Neural crest cell (in vitro differentiated cells): ENCODE results near the gene C2orf15. TPM values are rescaled to one million over a fixed set of nuclear protein-coding genes. Genes with fewer than 3 reads are reported as not detected.

Experiments used
- DNase-seq: peaks from one replicate; pipeline ENCODE4 v3.0.0; 2021; ENCODE audit warnings: low read depth, mixed read lengths, low spot score
- H3K27ac Mint-ChIP-seq: one replicate; pipeline ENCODE4 v1.8.0; 2021; ENCODE audit warnings: mild to moderate bottlenecking, mixed read lengths; ENCODE audit not compliant: unreplicated experiment
- H3K27me3 Mint-ChIP-seq: 2 replicates; pipeline ENCODE4 v1.8.0; 2021; ENCODE audit warnings: low read depth, mild to moderate bottlenecking, mixed read lengths
- H3K36me3 Mint-ChIP-seq: 2 replicates; pipeline ENCODE4 v1.8.0; 2021; ENCODE audit warnings: low read depth, mild to moderate bottlenecking, mixed read lengths
- H3K4me1 Mint-ChIP-seq: 2 replicates; pipeline ENCODE4 v1.8.0; 2021; ENCODE audit warnings: mixed read lengths
- H3K4me3 Mint-ChIP-seq: one replicate; pipeline ENCODE4 v1.8.0; 2021; ENCODE audit warnings: mild to moderate bottlenecking, mixed read lengths
- H3K9me3 Mint-ChIP-seq: 2 replicates; pipeline ENCODE4 v1.8.0; 2021; ENCODE audit warnings: mixed read lengths
- CTCF ChIP-seq: fragments of 200-600 bp; sonication (generic); conservative IDR thresholded peaks from 2 replicates; pipeline ENCODE4 v1.5.0; 2021; ENCODE audit warnings: antibody characterized with exemption, mild to moderate bottlenecking
- total RNA-seq: library from RNA; stranded (reverse); gene quantifications from 2 replicates; pipeline ENCODE4 v1.2.1, GENCODE V29; 2021

Gene C2orf15
- total RNA-seq, 1 donor from 2014 or later: 0.37 TPM

GRCh38 chr2:99140056-99140859 is 1.2 kb upstream of the C2orf15 start:
- TF ChIP-seq CTCF: no peak
- H3K4me1 Mint-ChIP-seq: peaks cover 18% of the 10 kb centered on the region
- H3K9me3 Mint-ChIP-seq: no peaks in the 10 kb centered on the region
- H3K4me3 Mint-ChIP-seq: peak overlapping the region; percentile 97
- peaks cover 23% of the 10 kb centered on the region for H3K27me3 Mint-ChIP-seq
- peaks cover 4% of the 10 kb centered on the region for H3K36me3 Mint-ChIP-seq
- H3K27ac Mint-ChIP-seq: peak overlapping the region; percentile 96
- no peak for DNase-seq

- H3K9me3 Mint-ChIP-seq: no peaks in the 10 kb centered on the region
- peaks cover 18% of the 10 kb centered on the region for H3K4me1 Mint-ChIP-seq
- peaks cover 4% of the 10 kb centered on the region for H3K36me3 Mint-ChIP-seq
- peak overlapping the region; percentile 96 for H3K27ac Mint-ChIP-seq
- no peak for DNase-seq
- peak overlapping the region; percentile 97 for H3K4me3 Mint-ChIP-seq
- H3K27me3 Mint-ChIP-seq: peaks cover 23% of the 10 kb centered on the region
- TF ChIP-seq CTCF: no peak
Measured at GRCh38 chr2:99140860-99141109, 722 bp upstream of the C2orf15 start.

GRCh38 chr2:99150706-99151105 is 9.2 kb downstream of the C2orf15 start:
- Mint-ChIP-seq H3K4me1 (peaks cover 8% of the 10 kb centered on the region), H3K27ac (no peak overlapping the region), H3K4me3 (no peak overlapping the region), H3K36me3 (no peaks in the 10 kb centered on the region), H3K27me3 (no peaks in the 10 kb centered on the region), H3K9me3 (no peaks in the 10 kb centered on the region)
- no peak for DNase-seq
- no peak for TF ChIP-seq CTCF

- DNase-seq: no peak
- Mint-ChIP-seq H3K27ac (no peak overlapping the region), H3K4me1 (peaks cover 14% of the 10 kb centered on the region), H3K36me3 (peaks cover 2% of the 10 kb centered on the region), H3K9me3 (no peaks in the 10 kb centered on the region), H3K4me3 (no peak overlapping the region), H3K27me3 (no peaks in the 10 kb centered on the region)
- no peak for TF ChIP-seq CTCF
Measured at GRCh38 chr2:99152199-99152895, 10.8 kb downstream of the C2orf15 start.

GRCh38 chr2:99153921-99154604 is 12.6 kb downstream of the C2orf15 start:
- no peaks in the 10 kb centered on the region for H3K9me3 Mint-ChIP-seq
- DNase-seq: no peak
- H3K36me3 Mint-ChIP-seq: peaks cover 3% of the 10 kb centered on the region
- no peaks in the 10 kb centered on the region for H3K27me3 Mint-ChIP-seq
- peak overlapping the region; percentile 94 for H3K27ac Mint-ChIP-seq
- H3K4me3 Mint-ChIP-seq: no peak overlapping the region
- no peak for TF ChIP-seq CTCF
- peaks cover 15% of the 10 kb centered on the region for H3K4me1 Mint-ChIP-seq
